ENCODE data around the gene NR5A2.

The NR5A2 gene

DNA sequence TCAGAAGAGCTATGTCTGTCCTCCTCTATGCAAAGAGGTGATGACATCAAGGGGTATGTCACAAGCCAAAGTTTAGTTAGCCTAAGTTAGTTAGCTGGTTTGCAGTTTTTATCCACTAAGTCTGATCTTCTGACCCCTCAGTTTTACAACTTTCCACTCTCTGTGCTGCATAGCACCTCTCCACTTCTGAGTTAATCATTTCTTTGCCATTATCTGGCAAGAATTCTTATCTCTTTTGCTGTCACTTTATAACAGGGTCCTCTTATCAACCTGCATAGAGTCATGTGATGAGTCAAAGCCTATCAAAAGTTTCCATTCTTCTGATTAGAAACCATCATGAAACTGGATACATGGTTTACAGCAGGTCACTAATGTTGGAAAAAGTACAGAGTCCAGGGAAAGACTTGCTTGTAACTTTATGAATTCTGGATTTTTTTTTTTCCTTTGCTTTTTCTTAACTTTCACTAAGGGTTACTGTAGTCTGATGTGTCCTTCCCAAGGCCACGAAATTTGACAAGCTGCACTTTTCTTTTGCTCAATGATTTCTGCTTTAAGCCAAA, at the start of gene NR5A2:
Gene NR5A2, plus strand, starts transcription at position 447 of the 560 bp plus-strand sequence. CDS start 138 bp downstream, outside the sequence.
- DNase-seq (ENCODE audit: low read depth), result no peak

DNA sequence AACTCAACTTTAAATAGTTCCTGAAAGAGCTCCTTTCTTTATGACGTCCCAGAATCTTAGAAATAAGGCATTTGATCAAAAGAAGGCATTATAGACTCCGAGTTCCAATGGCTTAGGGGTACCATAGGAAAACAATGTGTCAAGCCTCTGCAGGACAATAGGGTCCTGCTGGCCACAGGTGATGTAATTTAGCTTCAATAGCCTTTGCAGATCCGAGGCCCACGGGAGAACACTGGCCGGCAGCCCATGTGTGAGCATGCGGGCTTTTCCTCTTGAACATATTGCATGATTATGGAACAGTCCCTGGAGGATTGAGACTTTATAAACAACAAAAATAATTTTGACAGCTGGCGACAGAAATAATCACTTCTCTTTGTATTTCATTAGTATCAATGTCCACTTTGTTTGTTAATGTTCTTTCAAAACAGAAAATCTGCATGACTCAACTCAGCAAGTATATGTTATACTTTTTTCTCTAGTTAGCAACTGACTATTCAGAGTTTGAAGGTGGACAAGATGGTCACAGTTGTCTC, 49.0 kb upstream of the NR5A2 start:
- no peak for DNase-seq (ENCODE audit: low read depth)

DNA sequence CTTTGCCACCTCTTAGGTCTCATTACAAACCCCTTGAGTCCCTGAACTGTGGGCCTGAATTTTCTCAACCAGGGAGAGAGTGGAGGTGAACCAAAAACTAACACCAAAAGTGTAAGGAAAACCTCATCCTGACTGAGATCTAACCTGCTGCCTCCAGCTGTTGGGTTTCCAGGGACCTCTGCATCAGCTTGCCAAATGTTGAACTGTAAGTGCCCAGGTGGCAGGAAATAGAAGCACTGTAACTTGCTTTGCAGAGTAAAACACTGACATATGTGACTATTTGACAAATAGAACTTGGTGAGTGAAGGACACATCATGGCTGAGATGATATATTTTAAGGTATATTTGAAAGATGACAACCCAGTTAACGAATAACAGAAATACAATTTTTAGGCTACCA, 48.4 kb upstream of the NR5A2 start:
- DNase-seq (ENCODE audit: low read depth), result no peak

DNA sequence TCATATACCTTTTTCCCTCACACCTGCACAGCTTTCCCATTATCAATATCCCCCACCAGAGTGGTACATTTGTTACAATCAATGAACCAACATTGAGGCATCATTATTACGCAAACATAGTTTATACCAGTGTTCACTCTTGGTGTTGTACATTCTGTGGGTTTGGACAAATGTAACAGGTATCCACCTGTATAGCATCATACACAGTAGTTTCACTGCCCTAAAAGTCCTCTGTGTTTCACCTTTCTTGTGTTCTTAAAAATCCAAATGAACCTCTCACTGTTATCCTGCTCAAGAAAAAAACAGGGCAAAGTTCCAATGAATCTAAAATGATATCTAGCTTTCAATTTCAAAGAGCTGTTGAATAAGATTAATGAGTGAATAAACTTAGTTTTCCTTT, 45.9 kb upstream of the NR5A2 start:
- no peak for DNase-seq (ENCODE audit: low read depth)

DNA sequence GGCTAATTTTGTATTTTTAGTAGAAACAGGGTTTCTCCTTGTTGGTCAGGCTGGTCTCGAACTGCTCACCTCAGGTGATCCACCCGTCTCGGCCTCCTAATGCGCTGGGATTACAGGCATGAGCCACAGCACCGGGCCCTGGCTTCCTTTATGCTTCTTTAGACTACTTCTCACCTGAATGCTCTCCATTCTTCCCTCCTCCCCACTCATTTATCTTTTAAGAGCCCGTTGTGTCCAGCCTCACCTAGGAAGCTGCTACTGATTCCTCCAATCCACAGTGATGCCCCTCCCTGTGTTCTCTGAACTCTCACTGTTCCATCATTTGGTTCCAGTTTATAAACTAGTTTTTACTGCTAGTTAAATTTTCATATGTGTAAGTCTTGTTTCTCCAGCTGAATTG, 44.9 kb upstream of the NR5A2 start:
- no peak for DNase-seq (ENCODE audit: low read depth)

DNA sequence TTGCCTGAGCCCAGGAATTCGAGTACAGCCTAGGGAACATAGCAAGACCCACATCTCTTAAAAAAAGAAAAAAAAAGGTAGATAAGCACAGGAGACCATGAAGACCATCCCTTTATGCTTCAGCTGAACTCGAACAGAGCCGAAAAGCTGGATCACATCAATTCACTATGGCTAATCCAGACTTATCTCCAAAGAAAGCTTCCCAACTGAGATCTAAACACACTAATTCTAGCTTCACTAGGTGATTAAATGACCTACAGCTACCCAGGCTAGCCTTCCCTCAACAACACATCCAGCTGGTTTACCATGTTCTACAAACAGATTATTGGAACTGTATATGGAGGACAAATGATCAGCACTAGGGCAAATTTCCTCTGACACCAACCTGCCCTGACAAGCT, 44.0 kb upstream of the NR5A2 start:
- DNase-seq (ENCODE audit: low read depth), result no peak

DNA sequence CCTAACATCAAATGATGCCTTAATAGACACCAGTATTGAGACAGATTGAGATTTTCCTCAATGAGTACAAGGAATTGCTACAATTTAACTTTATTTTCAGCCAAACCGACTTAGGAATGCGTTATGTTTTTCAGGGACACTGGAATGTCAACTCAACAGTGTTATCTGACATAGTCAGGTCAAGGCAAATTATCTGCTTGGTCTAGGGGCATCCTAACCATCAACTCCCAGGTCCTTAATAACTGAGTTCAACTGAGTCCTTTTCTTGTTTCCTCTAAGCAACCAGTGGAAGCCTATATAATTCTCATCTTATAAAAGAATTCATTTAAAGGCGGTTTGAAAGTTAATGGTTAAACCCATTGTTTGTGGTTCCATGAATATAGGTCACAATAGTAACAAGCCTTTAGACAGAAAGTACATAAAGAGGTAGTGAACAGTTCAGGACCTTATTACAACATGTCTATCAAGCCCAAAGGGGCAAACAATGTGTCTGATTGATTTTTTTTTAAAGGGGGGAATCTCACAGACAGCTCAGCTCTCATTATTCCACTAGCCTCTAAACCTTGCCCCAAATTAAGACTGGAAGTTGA, 32.3 kb upstream of the NR5A2 start:
- no peak for DNase-seq (ENCODE audit: low read depth)

DNA sequence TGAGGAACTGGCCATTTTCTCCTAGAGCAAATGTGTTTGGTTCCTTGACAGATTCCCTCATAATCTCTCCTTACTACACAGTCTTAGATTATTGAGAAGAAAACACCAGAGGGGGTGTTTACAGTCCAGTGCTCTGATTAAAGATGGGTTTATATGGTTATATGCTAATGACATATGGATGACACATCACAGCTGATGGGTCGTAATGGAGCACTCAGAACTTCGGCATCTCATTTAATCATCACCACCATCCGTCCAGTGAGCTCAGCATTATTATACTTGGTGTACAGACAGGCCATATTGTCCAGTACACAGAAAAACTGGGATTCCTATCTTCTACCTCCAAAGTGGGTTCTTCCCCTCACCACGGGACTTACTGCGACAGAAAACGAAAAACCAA, 22.3 kb upstream of the NR5A2 start:
- DNase-seq (ENCODE audit: low read depth), result no peak

DNA sequence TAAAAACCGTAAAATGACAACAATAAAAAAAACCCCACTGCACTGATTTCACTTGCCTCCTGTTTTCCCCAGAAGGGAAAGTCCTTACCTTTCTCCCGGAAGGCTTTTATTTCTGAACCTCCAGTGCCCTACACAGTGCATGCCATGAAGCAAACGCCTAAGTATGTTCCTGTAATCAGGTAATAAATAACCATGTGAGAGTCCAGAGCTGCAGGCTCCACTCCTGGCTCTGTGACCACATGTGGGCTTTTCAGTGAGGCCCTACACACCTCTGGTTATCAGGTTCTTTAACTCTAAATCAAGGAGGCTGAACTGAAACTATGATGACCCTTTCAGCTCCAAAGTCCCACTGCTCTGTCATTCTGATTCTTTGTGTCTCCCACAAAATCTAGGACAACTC, 20.8 kb upstream of the NR5A2 start:
- no peak for DNase-seq (ENCODE audit: low read depth)

DNA sequence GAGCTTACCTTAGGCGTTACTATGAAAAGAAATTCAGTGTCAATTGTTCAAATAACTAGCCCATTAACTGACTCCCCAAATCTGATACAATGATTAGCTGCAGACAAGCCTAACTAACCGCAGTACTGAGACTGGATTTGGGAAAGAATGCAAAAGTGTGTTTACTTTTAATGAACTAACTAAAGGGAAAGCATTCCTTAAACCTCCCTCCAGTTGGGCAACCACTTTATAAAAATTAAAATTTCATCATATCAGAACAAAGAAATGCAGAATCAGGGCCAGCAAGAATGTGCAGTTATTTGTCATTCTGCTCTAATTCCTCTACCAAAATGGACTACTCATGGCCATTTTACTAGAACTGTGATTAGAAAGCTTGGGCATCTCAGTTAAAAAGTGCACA, 11.7 kb upstream of the NR5A2 start:
- DNase-seq (ENCODE audit: low read depth), result no peak

DNA sequence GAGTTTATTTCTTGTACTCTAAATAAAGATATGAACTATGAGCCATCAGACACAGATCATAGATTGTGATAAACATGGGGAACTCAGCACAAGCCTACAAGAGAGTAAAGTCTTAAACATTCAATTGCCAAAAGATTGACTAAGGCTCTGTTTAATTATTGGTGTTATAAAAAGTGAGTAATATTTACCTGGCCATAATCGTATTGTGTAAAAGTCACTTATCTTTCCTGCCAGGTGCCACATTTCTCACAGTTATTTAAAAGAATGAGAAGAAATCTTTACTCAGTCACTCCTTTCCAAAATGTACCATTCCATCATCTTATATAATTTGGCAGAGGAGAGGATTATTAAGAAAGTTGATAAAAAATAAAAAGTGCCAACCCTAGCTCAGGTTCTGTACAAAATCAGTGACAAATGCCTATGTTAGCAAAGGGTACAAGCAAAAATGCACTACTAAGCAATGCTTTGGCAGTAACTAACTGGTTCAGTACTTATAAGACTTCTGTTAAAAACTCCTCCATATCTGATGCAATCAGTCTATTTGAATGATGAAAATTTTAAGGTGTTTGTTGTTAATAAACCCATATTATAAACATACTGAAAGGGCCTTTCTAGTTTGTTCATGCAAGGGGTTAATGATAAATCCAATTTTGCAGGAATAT, 5.8 kb upstream of the NR5A2 start:
- DNase-seq (ENCODE audit: low read depth), result no peak

DNA sequence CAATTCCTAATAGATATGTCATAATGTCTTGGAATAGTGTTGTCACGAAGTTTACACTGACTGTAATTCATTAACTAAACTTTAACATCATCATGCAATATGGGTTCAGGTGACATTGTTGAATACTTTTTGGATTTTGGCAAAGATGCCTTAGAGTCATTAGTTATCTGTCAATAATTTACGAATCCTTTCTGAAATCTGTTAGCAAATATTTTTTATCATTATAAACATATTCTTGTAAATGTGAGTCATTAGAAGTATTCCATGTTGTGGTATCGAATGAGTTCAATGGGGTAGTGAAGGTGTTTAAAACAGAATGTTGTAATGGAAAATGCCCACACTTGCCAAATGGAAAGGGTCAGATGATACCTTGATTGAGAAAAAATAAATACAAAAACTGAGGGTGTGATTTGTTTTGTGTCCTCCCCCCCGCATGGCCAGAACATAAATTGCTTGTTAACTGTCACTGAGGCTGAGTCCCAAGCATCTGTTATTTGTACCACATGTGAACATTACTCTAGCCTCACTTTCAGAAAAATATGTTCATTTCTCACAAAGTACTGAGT, 5.2 kb upstream of the NR5A2 start:
- DNase-seq (ENCODE audit: low read depth), result no peak

DNA sequence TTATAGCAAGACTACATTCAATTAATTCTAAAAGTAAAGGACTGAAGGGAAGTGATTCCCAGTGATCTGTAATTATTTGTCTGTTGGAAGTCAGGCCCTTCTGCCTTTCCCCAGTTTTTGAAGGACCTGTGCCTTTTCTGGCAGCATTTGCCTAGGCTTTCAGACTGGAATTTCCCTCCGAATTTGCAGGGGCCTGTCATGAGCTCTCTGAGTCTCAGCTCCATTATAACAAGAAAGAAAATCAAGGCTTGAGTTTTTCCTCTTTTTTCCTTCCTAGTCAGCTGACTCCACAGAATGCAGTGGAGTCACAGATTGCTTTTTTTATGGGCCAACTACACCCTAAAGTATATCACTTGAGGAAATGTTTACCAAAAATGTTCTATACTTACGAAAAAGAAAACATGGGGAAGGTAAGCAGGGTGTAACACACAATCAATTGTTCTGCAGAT, 1.1 kb downstream of the NR5A2 start:
- DNase-seq (ENCODE audit: low read depth), result no peak

DNA sequence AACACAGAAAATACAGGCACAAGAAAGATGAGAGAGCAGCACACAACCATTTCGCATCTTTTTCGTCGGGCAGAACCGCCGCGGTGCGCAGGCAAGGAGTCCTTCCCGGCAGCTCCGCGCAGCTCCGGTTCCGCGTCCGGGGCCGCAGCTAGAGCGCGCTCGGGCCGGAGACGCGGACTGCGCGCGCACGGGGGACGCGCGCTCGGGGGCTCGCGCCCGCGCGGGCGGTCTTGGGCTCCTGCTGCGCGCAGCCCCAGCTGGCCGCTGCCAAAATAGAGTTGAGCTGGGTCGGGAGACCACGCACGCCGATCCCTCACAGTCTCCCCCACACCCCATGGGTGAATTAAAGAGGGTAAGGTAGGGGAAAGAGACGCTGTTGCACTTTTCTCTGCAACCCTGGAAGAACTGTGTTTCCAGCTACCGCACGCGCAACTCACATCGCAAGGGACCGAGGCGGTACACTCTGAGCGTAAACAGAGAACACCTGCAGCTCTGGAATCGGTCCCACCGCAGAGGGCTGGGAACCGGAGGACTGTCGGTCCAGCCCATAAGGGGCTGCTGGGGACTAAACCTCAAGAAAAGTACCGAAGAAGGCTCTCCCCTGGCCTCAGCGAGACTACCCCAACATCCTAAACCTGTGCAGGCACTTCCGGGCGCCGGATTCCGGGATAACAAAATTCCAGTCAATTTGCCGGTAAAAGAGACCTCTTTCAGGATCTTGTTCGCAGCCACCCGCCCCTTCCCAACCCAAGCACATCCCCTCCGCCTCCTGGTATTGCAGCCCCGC, 1.7 kb downstream of the NR5A2 start:
- DNase-seq (ENCODE audit: low read depth), result no peak

DNA sequence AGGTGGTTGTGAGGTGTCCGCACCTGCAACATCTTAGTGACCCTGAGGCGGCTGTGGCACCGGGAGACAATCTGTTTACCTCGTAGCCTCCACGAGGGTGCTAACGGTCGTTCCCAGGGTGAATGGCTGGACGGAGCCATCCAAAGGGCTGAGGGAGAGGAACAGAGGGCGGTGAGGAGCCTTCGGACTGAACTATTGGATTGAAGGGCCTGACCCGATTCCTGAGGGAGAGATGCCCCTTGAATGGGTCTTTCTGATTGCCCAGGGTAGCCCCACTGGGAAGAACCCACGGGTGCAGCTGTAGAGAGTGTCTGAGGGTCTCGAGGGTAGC, 2.3 kb downstream of the NR5A2 start:
- DNase-seq (ENCODE audit: low read depth), result no peak

DNA sequence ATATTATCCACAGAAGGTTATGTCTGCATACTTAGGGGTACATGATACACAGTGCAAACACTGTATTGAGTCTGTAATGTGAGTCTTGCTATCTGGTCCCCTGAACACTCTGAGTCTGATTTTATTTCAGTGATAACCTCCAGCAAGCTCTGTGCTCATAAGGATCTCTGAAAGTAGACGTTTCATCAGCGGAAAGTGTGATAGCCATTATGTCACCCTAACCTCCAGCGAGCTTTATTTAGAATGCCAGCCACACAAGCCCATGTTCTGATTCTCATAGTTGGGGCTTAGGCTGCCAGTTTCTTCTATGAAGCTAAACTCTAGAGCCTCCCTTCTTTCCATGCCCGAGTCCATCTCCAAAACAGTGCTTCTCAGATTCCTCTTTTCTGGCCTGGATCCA, 3.3 kb downstream of the NR5A2 start:
- DNase-seq (ENCODE audit: low read depth), result no peak

DNA sequence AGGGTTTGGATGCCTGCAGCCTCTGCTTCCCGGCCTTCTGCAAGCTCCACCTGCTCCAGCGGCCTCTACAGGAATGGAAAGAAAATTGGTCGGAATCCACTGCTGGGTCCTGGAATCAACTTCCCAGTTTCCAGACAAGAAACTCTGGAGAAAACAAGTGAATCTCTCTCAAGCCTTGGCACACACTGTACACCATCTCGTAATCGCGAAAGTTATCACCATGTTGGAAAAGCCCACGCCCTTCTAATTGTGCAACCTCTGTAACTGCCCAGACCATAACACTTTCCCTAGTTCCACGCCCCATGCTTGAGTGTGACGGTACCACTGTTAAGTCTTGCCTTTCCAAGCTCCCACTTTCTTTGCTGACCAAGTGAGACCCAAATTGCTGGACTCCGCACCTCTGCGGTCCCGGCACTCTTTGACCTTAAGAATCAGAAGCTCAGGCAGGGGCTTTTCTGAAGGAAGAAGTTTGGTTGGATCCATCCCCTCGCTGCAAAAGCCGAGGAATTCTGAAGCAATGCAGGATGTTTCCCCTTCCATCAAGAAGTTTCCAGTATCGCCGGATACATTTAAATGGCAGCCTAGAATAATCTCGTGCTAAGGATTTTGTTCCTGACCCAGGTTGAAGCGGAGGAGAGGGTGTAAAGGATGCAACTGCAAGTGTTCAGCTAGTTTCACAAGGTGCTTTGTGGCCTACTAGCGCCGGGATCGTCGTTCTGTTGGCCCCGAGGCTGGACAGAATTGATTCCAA, 6.2 kb downstream of the NR5A2 start:
- DNase-seq (ENCODE audit: low read depth), result no peak

DNA sequence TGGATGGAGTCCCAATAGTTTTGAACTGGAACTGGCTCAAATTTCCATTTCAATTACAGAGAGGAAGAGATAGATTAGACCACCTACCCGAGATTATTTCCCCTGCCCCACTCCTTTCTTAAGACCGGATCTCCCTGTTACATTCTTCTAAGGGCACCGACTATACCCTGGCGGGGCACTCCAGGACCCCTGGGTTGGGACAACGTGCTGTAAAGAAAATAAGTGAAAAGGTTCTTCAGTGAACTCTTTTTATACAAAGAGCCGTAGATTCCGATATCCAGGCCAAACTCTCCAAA, 6.7 kb downstream of the NR5A2 start:
- DNase-seq (ENCODE audit: low read depth), result no peak

DNA sequence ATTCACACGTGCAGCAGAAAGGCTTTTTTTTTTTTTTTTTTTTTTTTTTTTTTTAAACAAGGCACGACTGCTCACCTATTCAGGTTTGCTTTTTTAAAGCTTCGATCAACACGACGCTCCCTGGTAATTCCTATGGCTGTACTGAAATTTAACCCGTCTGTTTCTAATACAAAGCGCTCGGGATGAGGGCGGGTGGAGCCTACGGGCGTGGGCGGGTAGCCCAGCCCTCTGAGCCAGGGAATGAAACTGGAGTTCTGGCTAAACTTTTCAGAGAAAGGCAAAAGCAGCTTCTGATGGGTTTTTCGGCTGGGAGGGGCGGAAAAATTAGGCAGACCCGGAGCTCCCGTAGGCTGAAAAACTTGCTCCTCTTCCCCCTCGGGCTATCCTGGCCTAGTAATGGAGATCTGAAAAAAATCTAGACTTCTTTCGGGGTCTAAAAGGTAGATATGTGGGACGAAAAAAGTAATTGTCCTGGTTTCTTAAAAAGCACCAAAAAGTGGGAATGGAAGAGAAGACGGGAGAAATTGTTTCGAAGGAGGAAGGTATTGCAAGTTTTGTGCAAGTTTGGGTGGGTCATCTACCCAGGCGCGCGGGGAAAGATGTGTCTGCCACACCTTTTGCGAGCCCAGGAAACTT, 7.4 kb downstream of the NR5A2 start:
- DNase-seq (ENCODE audit: low read depth), result no peak

DNA sequence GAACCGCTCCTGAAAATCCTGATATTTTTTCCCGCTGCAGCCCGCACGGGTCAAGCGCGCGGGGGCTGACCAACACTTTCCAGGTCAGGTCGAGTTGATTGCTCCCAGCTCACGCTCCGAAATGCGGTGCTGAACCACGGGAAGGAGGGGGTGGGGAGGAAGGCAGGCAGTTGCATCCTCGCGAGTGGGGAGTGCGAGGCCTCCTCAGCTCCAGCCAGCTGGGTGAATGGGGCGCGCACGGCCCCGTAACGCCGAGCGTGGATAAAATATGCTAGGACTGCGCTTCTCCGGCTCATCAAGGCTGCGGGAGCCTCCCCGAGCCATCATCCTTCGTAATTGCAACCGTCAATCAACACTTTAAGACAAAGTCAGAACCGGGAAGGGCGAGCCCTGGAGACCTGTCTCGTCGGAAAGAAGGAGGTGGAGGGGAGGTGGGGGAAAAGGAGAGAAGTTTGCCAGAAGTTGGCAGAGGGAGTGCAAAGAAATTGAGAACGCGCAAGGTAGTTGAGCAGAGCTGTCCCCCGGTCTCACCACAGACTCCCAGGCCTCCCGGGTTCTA, 8.0 kb downstream of the NR5A2 start:
- DNase-seq (ENCODE audit: low read depth), result no peak

DNA sequence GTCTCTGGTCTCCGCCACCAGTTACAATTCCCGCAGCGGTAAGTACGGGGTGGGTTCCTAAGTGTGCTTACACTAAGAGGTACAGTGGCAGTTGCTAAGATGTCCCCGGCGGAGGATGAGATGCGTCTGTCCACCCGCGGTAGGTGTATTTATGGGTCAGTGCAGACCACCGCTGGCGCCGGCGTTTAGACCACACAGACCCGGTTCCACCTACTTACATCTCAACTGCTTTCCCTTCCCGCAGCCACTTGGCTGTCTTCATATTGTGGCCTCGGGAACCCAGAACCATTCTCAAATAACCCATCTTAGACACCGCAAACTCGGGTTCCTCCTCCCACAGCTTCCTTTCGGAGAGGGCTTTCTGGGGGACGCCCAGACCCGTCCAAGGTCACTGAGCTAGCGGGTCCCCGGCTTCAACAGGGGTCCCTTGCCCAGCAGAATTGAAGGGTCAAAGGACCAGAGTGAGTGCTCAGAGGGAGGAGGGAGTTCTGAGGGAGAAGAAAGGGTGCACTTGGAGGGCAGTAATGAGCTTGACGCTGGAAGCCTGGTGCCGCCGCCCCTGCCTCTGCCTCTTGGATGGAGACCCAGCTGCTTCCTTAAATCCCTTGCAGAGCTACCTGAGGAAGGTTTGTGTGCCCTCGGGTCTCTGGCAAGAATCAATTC, 8.6 kb downstream of the NR5A2 start:
- DNase-seq (ENCODE audit: low read depth), result no peak
